ENCODE data around the gene MGLL.

The MGLL gene

GRCh38 chr3:127743351-127744252 lies 78.7 kb downstream of the MGLL start:
- in situ Hi-C loops (cut with MboI; ENCODE audit: low sequenced_read_pairs) = no loop called here

- in situ Hi-C loops (cut with MboI; ENCODE audit: low sequenced_read_pairs) = no loop called here
These were observed 79.7 kb downstream of the MGLL start for GRCh38 chr3:127742580-127742979.

GRCh38 chr3:127741690-127742089 lies 80.6 kb downstream of the MGLL start:
- in situ Hi-C loops (cut with MboI; ENCODE audit: low sequenced_read_pairs) = no loop called here

GRCh38 chr3:127741246-127741645 lies 81.1 kb downstream of the MGLL start:
- in situ Hi-C loops (cut with MboI; ENCODE audit: low sequenced_read_pairs) = no loop called here

GRCh38 chr3:127740136-127740915 lies 82.0 kb downstream of the MGLL start:
- in situ Hi-C loops (cut with MboI; ENCODE audit: low sequenced_read_pairs) = no loop called here

GRCh38 chr3:127739347-127740135 lies 82.8 kb downstream of the MGLL start:
- in situ Hi-C loops (cut with MboI; ENCODE audit: low sequenced_read_pairs) = no loop called here

- in situ Hi-C loops (cut with MboI; ENCODE audit: low sequenced_read_pairs) = no loop called here
These were observed 84.0 kb downstream of the MGLL start for GRCh38 chr3:127738192-127738840.

GRCh38 chr3:127736801-127737539 lies 85.3 kb downstream of the MGLL start:
- in situ Hi-C loops (cut with MboI; ENCODE audit: low sequenced_read_pairs) = no loop called here

- in situ Hi-C loops (cut with MboI; ENCODE audit: low sequenced_read_pairs) = no loop called here
These were observed 86.3 kb downstream of the MGLL start for GRCh38 chr3:127735767-127736693.

- in situ Hi-C loops (cut with MboI; ENCODE audit: low sequenced_read_pairs) = no loop called here
These were observed 87.4 kb downstream of the MGLL start for GRCh38 chr3:127734754-127735473.

- in situ Hi-C loops (cut with MboI; ENCODE audit: low sequenced_read_pairs) = no loop called here
These were observed 88.1 kb downstream of the MGLL start for GRCh38 chr3:127734181-127734720.

GRCh38 chr3:127733781-127734180 lies 88.5 kb downstream of the MGLL start:
- in situ Hi-C loops (cut with MboI; ENCODE audit: low sequenced_read_pairs) = no loop called here

- in situ Hi-C loops (cut with MboI; ENCODE audit: low sequenced_read_pairs) = no loop called here
These were observed 89.4 kb downstream of the MGLL start for GRCh38 chr3:127732879-127733350.

- in situ Hi-C loops (cut with MboI; ENCODE audit: low sequenced_read_pairs) = no loop called here
These were observed 90.0 kb downstream of the MGLL start for GRCh38 chr3:127732303-127732702.

- in situ Hi-C loops (cut with MboI; ENCODE audit: low sequenced_read_pairs) = no loop called here
These were observed 90.6 kb downstream of the MGLL start for GRCh38 chr3:127731546-127732289.

- in situ Hi-C loops (cut with MboI; ENCODE audit: low sequenced_read_pairs) = no loop called here
These were observed 91.5 kb downstream of the MGLL start for GRCh38 chr3:127730666-127731295.

GRCh38 chr3:127730171-127730570 lies 92.1 kb downstream of the MGLL start:
- in situ Hi-C loops (cut with MboI; ENCODE audit: low sequenced_read_pairs) = no loop called here
